HG02884 (cell line): ENCODE data around the gene RIN3.

Experiments
- ATAC-seq: cut with Tn5 transposase; IDR thresholded peaks from one replicate; pipeline ENCODE4 v1.9.1; 2021; ENCODE audit warnings: mild to moderate bottlenecking, moderate library complexity; ENCODE audit not compliant: unreplicated experiment

Gene RIN3

DNA sequence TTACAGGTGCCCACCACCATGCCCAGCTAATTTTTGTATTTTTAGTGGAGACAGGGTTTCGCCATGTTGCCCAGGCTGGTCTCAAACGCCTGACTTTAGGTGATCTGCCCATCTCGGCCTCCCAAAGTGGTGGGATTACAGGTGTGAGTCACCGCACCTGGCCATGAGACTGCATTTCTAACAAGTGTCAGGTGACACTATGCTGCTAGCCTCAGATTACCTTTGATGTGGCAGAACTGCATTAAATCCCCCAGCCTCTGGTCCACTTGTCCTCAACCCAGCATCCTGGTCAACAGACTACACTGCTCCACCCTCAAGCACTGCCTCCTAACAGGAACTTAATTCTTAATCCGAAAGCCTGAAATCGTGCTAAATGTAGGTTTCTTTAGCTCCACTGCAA, 221.8 kb downstream of the RIN3 start:
- ATAC-seq: no peak

DNA sequence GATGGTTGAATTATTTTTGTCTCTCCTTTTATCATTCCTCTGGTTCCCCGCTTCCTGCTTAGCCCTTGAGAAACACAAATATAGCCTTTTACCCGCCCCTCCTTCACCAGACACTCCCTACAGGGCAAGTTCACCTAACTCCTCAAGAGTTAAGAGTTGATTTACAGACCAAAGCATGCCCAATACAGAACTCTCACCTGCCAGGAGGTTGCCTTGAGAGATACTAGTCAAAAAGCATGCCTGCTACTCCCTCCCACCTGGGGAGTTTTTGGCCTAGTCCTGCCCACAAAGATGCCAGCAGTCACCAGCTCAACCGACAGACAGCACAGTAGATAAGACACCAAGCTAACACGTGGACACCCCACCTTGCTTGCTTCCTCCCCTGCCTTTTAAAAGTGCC, 223.6 kb downstream of the RIN3 start:
- no peak for ATAC-seq

DNA sequence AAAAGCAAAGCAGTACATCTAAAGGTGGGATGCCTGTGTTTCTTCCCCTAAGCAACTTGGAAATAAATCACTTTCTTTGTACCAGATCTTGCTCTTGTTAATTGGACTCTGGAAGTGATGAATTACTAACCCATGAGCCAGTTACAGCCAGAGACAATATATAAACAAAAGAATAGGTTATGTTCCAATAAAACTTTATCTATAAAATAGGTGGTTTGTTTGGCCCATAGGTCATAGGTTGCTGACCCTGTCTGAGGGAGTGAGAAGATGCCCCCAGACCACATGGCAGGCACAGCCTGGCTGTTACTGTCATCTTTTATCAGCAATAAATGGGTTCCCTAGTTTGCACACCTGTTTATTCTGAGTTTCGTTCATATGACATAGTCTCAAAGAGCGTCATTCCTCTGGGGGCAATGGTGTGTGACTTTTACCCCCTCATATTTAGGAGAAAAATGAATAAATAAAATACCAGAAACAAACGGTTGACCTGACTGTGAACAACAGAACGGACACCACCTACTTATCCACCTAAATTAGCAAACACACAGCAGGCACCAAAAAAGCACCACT, 224.1 kb downstream of the RIN3 start:
- no peak for ATAC-seq
